GM12864 (cell line): ENCODE measurements around the gene ARID3B.

Source experiments
- DNase-seq: peaks from one replicate; pipeline ENCODE4 v3.0.0-alpha.2; 2011; ENCODE audit warnings: low read depth
- H3K4me3 ChIP-seq: 2 replicates; pipeline ENCODE4 v1.5.1; 2011; ENCODE audit warnings: mild to moderate bottlenecking, low read depth, low read length, control low read depth
- TF ChIP-seq, protein P1 (sequence below): IDR thresholded peaks from 2 replicates; pipeline ENCODE4 v1.5.1; 2011; ENCODE audit warnings: low read depth, mild to moderate bottlenecking, moderate library complexity, low read length, control low read depth, inconsistent platforms; ENCODE audit errors: missing control alignments

ARID3B gene

GRCh38 chr15:74610302-74610951, 69.4 kb downstream of the ARID3B start:
- H3K4me3 ChIP-seq, result no peak overlapping the region
- DNase-seq, result no peak
- TF ChIP-seq, protein P1, sequence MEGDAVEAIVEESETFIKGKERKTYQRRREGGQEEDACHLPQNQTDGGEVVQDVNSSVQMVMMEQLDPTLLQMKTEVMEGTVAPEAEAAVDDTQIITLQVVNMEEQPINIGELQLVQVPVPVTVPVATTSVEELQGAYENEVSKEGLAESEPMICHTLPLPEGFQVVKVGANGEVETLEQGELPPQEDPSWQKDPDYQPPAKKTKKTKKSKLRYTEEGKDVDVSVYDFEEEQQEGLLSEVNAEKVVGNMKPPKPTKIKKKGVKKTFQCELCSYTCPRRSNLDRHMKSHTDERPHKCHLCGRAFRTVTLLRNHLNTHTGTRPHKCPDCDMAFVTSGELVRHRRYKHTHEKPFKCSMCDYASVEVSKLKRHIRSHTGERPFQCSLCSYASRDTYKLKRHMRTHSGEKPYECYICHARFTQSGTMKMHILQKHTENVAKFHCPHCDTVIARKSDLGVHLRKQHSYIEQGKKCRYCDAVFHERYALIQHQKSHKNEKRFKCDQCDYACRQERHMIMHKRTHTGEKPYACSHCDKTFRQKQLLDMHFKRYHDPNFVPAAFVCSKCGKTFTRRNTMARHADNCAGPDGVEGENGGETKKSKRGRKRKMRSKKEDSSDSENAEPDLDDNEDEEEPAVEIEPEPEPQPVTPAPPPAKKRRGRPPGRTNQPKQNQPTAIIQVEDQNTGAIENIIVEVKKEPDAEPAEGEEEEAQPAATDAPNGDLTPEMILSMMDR, result no peak

DNA sequence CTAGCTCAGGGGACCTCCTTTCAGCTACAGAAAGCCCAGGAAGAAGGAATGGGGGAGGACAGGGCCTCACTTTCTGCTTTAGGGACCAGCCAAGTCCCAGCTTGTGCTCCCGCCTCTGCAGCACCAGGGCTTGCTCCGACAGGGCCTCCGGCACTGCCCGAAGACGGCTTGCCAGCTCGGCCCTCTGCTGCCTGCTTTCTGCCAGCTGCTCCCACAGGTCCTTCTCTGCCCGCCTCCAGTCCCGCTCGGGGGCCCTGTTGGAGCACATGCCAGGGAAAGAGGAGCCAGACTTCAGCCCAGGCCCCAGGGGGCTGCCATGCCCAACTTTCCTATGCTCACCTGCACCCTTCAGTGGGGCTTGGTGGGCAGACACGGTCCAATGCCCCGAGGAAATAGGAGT, 70.3 kb downstream of the ARID3B start:
- DNase-seq, result no peak
- H3K4me3 ChIP-seq, result no peak overlapping the region
- TF ChIP-seq, protein P1, result no peak

- no peak for DNase-seq
- TF ChIP-seq, protein P1, result no peak
- H3K4me3 ChIP-seq, result no peak overlapping the region
Measured at GRCh38 chr15:74611834-74612233, 70.8 kb downstream of the ARID3B start.

DNA sequence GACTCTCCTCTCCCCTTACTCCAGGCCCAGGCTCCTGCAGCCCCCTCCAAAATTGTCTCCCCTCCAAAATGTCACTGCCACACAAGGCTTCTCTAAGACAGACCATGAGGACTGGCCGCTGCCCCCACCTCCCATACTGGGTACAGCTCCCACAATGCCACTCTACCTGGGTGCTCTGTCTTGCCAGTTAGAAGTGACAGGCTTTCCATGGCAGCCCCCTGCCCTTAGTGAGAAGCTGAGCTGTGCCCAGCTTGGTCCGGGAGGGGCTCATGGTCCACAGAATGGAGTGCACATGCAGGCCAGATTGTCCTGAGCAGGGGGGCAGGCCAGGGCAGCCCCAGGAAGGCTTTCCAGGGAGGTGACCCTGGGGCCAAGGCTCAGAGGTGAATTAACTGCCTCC, 71.7 kb downstream of the ARID3B start:
- TF ChIP-seq, protein P1, result no peak
- H3K4me3 ChIP-seq, result no peak overlapping the region

DNA sequence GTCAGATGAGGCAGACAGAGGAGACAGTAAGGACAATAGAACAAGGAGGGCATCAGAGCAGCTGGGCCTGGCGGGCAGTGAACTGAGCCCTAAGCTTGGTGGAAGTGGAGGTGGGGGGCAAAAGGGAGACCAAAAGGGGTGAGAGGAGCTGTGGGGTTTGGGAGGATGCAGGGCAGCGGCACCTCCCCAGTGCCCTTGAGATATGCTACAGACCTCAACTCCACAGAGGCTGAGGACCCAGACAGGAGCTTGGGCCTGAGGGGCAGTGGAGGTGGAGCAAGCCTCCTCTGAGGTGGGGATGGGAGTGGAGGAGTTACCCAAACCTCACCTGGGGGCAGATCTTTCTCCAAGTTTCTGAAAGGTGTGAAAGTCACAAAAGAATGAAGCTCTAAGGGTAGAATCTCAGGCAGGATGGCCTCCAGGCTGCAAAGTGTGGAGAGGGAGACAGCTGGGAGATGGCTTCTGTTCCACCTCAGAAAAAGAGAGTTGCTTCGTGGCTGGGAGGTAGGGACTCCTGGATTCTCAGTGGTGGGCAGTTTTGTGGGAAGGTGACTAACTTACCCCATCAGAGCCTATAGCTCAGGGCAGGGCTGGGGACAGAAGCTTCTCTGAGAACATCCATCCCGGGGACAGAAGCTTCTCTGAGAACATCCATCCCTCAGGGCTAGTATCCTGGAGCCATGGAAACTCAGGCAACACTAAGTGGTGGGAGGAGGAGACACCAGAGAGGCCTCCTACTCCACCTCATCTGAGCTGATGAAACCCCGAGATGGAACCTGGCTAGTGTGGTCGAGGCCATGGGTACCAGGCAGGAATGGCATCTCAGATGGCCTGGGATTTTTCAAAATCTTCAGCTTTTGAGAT, 72.3 kb downstream of the ARID3B start:
- no peak overlapping the region for H3K4me3 ChIP-seq
- TF ChIP-seq, protein P1, result no peak
- DNase-seq, result no peak

More for the DNA sequence above, 71.7 kb downstream of the ARID3B start:
- no peak for DNase-seq

GRCh38 chr15:74613953-74614743, 73.1 kb downstream of the ARID3B start:
- TF ChIP-seq, protein P1, result no peak
- DNase-seq, result no peak
- H3K4me3 ChIP-seq, result peak overlapping the region; percentile 85
